ENCODE measurements around the gene TTC12.

The TTC12 gene

DNA sequence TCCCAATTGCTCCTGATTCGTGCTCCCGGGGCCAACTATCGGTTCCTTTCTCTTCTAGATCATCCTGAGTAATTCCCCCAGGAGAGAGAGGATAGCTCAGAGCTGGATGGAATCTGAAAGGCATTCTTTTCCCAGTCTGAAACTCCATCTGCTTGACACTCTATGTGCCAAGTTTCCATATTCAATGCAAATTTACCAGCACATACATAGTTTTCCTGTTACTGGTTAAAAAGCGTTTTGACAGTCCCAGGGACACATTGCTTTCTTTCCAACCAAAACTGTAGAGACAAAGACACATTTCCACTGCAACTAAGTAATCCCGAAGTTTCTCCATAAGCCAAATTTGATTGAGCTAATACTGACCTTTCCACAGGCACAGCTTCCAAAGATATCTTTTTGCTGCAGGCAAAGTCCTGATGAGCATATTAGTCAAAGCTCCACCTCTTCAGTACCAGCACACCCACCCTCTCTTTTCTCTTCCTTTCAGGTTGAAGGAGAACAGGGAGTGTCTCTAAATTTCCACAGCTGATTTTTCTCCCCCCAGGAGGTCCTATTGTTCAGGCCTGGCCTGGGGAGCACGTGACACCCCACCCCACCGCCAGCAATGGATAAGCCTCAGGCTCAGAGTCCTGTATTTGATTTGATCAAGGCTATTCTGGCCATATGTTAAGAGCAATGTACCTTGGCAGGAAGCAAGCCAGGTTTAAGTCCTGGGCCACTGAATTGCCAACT lies 63.5 kb downstream of the TTC12 start:
- no peak for DNase-seq

DNA sequence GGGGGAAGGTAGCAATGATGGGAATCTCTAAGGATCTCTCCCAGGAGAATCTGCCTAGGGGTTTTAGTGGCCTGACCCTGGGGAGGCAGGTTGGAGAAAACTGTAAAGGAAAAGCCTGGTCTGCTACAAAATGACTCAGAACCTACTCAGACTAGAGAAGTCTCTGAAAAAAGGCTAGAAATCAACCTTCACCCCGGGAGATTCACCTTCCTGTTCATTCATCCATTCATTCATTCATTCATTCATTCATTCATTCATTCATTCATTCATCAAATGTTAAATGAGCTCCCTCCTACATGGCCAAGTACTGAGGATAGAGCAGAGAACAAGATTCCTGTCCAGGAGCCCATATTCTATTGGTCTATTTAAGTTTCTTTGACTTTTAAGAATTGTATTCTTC lies 64.3 kb downstream of the TTC12 start:
- DNase-seq, result no peak

DNA sequence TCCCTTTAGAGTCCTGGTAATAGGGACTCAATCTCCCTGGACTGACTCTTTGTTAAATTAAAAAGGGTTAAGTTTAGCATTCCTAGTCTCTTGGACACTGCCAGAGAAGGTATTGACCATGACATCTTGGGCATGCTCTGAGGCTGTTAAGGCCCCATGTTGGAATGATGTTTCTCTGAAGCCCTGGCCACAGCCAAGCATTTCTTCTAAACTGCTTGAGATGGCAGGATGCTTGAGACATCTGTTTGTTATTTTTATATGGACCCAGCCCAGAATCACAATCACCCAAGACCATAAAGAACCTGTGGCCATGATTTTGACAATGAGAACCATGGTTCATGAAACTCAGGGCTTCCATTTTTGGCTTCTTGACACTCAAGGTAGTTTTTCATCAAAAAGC lies 67.7 kb downstream of the TTC12 start:
- DNase-seq, result no peak

DNA sequence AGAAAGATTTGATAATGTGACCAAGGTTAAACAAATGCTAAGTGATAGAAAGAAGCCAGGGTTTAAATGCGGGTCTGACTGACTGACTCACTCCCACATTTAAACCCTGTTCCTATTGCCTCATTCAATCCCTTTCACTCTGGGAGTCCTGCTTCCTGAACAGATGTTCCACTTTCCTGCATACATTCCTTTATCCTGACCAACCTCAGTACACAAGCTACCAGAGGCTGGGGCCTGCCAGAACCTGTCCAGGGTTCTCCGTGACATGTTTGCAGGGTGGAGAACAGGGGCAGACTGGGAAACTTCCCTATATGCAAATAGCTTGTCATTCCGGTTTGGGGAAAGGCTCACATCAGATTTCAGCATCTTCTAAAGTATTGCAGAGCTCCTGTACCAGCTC lies 70.2 kb downstream of the TTC12 start:
- no peak for DNase-seq

DNA sequence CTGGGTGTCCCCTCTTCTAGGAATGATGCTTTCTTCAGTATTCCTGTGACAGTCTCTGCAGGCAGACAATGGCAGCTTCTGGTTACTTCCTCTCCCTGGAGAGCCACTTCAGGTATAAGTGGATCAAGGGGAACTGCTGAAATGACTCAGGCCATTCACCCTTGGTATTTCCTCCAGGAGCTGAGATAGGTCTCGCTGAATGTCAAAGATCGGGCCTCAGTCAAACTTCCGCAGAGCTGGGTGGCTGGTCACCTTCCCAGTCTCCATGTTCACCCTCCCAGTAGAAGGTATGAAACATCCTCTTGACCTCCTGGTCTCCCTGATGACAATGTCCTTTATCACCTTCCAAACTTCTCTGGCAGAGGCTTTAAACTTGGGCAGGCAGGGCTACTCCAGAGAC lies 71.4 kb downstream of the TTC12 start:
- no peak for DNase-seq

DNA sequence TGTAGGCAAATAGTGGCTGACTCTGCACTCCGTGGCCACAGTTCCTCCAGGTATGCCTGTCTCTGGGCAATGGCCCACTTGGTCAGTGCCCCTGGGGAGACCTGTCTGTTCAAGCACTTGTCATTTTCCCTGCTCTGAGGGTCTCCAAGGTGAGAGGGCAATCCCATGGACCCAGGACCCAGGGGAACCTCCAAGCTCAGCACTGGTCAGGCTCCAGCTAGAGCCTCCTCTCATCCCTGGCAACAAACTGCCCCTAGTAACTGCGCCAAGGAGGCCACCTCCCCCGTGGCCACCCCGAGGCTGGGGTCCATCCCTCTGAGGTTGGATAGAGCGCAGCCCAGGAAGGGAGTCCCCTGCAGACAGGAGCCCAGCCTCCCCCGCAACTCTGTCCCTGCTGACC lies 72.5 kb downstream of the TTC12 start:
- no peak for DNase-seq

DNA sequence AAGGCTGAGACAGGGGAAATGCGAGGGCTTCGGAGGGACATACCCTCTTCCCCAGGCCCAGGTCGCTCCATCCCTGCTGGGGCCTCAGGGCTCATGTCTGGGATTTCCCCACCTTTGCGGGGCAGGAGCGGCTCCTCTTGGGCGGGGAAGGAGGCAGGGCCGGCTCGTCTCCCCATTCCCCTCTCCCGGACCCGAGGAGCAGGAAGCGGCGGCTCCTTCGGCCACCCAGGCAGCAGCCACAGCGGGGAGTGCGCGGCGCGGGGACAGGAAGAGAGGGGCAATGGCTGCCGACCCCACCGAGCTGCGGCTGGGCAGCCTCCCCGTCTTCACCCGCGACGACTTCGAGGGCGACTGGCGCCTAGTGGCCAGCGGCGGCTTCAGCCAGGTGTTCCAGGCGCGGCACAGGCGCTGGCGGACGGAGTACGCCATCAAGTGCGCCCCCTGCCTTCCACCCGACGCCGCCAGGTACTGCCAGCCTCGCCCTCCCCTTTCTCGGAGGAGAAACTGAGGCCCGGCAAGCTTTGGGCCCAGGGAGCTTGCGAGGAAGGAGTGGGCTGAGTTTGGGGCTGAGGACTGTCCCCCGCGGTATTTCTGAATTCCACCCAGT lies 73.3 kb downstream of the TTC12 start, which contains the start of gene ANKK1:
ANKK1 (plus strand) TSS at position 175 of the 607 bp plus-strand sequence; CDS start at position 281, 106 bp downstream.
- DNase-seq, result no peak

DNA sequence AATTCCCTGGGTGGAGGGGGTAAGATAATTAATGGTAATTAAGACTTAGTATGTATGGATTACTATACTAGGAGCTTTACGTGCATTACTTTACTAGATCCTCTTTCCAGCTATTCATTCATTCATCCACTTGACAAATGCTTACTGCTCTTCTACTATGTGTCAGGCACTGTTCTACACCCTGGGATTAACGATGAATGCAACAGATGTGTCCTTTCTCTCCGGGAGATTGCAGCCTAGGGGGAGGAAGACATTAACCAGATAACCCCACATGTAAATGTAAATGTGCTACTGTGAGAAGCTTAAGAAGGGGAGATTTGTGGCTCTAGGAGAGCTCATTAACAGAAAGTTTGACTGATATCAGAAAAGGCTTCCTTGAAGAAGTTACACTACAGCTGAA lies 74.9 kb downstream of the TTC12 start:
- no peak for DNase-seq

DNA sequence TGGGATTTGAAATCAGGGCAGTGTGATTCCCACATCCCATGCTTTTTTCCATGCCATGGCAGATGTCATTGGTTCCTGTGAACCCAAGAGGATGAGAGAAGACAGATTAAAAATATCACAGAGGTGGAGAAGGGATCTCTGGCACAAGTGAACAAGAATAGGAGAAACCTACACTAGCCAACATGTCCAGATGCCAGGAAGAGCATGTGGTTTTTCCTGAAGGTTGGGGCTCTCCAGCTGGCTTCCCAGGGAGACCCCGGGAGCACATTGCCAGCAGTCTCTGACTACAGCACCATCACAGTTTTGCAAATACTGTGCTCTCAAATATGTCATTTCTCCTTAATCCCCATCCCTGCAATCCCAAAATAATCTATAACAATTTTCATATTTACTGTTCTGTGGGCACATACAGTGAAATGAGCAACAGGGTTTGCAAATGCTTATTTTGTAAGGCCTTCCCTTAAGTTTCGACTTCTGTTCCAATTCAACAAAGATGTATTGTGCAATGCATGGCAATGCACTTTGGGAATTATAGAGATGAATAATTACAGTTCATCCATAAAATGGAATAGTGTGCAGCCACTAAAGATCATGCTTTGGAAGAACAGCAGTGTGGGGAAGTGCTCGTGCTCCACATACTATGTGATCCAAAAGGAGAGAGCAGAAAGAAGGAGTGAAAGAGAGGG lies 78.0 kb downstream of the TTC12 start:
- DNase-seq, result no peak

DNA sequence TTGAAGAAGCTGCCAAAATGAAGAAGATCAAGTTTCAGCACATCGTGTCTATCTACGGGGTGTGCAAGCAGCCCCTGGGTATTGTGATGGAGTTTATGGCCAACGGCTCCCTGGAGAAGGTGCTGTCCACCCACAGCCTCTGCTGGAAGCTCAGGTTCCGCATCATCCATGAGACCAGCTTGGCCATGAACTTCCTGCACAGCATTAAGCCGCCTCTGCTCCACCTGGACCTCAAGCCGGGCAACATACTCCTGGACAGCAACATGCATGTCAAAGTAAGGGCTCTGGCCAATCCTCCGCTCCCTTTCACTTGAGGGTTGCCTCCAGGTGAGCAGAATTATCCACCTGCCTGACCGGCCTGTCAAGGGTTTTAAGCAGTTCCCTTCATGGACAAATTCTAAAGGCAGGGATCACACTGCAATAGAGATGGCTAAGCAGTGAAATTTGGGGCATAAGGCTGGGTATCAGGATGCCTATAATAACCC lies 79.2 kb downstream of the TTC12 start:
- no peak for DNase-seq

DNA sequence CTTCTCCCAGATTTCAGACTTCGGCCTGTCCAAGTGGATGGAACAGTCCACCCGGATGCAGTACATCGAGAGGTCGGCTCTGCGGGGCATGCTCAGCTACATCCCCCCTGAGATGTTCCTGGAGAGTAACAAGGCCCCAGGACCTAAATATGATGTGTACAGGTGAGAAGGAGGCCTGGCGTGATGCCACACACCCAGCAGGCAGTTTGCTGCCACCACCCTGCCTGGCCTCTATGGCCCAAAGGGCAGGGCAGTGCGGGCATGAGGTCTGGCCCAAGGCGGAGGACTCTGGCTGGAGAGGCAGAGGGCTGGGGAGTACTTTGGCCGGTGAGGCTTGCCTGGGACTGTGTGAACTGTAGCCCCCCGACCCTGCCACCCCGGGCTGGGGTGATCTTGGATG lies 80.5 kb downstream of the TTC12 start:
- no peak for DNase-seq

DNA sequence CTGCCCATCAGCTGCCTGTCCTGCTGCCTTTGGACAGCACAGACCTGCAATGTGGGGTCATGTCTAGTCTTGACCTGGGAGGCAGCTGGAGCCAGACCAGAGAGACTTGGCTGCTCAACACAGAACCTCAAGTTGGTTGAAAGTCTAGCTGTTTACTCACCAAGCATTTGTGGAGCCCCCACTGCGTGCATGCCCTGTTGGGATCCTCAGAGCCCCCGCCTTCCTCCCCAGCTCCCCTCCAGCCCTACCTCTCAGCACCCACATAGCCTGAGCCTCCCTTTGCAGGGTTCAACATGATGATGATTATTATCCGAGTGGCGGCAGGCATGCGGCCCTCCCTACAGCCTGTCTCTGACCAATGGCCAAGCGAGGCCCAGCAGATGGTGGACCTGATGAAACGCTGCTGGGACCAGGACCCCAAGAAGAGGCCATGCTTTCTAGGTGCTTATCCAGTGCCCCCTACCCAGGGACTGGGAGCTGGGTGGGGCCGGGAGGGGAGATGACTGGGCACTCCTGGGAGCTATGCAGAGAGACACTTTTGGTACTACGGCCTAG lies 81.5 kb downstream of the TTC12 start:
- DNase-seq, result no peak

DNA sequence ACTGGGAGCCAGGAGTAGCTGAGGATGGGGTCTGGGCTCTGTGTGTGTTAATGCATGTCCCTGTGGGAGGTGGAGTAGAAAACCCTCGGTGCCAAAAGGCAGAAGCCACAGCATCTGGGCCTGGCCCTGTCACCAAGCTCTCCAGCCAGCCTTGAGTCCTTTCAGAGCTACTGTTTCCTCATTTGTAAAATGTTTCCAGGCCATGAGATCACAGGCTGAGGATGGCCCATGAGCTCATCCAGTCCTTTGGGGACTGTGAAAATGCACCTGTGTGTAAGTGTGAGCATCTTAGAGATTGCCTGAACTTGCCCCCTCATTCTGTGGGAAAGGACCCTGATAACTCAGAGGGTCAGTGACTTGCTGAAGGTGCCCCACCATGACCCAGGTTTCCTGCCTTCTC lies 82.3 kb downstream of the TTC12 start:
- DNase-seq, result no peak

DNA sequence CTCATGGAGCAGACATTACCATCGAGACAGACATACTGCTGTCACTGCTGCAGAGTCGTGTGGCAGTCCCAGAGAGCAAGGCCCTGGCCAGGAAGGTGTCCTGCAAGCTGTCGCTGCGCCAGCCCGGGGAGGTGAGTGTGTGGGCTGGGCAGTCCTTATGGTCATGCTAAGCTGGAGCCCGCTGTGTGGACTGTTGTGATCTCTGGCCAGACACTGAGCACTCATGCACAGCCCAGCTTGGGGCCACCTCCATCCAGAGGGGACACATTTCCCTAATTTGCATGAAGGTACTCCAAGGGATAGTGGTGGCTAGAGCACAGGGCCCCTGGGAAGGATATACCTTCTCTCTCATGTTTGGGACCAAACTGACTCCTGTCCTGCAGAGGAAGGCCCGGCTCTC lies 82.8 kb downstream of the TTC12 start:
- DNase-seq, result no peak

DNA sequence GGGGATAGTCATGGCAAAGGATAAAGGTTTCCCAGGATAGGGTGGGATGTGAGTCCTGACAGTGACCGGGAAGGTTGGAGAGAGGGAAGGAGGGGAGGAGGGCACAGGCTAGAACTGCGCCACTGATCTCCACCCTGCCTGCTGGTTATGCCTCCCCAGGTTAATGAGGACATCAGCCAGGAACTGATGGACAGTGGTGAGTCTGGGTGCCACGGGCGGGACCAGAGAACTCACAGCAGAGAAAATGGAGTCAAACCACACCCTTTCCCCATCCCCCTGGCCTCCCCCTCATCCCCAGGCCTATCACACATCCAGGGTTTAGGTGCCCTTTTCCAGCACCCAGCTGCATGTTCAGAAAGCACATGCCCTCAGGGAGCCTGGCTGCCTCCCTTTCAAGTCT lies 83.4 kb downstream of the TTC12 start:
- no peak for DNase-seq

DNA sequence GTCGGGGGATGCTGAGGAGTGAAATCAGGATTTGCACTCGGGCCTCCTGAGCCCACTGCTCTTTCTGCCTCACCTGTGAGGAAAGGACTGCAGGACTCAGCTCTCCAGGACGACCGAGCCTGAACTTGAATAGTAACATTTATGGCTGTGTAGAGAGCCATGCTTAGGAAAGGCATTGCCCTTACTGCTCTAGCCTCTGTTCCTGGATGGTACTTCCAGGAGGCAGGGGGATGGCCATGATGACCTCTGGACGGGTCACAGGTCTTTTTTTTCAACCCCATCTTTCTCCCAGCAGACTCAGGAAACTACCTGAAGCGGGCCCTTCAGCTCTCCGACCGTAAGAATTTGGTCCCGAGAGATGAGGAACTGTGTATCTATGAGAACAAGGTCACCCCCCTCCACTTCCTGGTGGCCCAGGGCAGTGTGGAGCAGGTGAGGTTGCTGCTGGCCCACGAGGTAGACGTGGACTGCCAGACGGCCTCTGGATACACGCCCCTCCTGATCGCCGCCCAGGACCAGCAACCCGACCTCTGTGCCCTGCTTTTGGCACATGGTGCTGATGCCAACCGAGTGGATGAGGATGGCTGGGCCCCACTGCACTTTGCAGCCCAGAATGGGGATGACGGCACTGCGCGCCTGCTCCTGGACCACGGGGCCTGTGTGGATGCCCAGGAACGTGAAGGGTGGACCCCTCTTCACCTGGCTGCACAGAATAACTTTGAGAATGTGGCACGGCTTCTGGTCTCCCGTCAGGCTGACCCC lies 84.5 kb downstream of the TTC12 start:
- DNase-seq, result no peak

DNA sequence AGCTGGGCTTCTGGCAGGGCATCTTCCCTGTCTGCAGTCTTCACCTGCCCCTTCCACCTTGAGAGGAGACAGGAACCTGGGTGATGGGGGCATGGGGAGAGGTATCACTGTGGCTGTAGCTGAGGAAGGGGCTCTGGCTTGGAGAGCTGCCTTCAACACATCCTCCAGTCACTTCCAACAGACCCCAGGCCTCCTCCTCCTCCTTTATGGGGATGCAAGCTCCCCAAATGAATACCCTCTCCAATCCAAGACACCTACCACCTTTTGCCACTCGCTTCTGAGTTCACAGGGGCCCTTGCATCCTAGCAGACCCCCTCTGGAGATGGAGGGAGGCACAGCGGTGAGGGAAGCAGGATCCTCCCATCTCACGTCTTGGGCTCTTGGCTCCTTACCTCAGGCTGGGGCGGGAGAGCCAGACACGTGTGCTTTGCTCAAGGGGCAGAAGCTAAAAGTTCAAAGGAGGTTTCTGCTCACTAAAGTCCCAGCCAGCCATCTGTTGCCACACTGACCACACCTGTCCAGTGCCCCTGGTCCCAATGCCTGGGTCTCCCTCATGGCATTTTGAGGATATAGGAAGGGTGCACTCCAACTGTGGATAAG lies 86.3 kb downstream of the TTC12 start:
- DNase-seq, result no peak

DNA sequence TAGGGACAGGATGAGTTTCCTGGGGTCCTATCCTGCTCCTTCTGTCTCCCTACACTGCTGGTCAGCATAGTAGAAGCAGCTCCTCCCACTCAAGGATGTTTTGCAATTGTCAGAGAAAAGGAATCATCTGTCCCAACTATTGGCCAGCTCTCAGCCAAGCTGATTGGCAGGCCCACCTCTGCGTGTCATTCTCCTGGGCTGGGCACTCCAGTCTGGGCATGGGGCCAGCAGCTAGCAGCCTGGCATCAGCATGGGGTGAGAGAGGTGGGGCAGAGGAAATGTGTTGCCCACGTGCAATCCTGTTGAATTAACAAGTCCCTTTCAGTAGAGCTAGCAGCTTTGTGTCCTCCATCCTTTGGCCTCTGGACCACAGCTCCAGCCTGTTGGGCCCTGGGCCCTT lies 87.3 kb downstream of the TTC12 start:
- DNase-seq, result no peak

DNA sequence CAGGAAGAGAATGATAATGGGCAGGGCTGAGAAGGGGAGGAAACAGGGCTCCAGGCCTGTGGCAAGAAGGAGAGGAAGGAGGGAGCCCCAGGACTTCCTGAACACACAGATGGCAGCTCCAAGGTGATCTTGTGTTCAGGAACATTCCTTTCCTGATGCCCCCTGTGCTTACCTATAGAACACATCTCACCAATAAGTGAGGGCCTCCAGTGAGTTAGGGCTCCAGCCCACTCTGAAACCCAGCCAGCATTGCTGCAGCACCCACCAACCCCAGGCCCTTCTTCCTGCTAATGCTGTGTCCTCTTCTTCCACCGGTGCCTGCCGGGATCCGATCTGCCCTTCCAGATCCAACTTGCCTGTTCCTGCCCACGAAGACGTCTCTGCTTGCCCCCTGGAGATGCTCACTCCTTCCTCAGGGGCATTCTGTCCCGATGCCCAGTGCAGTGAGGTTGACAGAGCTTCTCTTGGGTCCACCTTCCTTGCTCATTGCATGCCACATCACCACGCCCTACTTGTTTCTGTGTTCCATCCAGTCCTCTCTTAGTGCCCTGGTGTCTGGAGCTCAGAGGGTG lies 90.6 kb downstream of the TTC12 start:
- DNase-seq, result no peak

DNA sequence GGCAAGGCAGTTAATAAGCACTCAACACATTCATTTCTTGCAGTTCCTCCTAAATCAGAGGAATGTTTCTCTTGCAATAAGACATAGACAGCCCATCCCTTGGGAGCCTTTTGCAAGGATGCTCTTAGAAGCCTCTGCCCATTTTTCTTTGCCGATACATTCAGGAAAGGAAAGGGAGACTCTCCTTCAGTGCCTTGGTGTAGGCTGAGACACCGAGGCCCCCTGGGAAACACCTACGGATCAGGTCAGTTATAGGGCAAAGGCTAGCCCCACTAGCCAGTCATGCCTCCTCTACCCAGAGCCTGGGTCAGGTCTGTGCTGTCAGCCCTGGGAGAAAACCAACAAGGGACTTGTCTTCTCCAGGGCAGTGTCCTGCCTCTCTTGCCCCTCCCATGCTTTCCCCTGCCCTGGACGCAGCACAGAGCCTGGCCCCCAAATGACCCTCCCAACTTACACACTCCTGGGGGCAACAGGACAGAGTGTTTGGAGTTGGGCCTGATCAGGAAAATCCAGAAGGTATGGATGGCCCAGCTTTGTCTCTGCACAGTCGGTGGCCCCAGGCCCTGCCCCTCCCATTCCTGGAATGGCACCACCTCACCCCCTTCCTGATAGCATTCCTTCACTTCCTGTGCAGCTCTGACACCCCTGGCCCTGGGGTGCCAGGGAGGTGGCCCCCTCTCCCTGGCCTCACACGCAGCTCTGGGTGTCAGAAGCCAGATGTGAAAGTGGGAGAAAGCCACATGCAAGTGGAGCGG lies 91.5 kb downstream of the TTC12 start:
- no peak for DNase-seq

DNA sequence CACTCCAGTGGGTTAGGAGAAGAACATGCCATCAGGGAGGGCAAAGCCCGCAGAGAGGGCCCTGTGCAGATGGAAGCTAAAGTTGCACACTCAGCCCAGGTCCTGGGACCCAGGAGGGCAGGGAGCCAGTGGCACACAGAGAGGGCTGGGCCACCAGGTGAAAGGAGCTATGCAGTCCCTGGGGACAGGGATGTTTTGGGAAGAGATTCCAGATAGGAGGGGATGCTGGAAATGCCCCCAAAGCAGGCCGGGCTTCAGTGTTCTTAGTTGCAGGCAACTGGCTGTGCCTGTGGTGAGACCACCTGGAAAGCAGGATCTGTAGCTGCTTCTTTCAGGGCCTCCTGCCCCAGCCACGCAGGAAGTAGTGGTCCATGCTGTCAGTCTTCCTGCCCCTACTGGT lies 92.8 kb downstream of the TTC12 start:
- no peak for DNase-seq

DNA sequence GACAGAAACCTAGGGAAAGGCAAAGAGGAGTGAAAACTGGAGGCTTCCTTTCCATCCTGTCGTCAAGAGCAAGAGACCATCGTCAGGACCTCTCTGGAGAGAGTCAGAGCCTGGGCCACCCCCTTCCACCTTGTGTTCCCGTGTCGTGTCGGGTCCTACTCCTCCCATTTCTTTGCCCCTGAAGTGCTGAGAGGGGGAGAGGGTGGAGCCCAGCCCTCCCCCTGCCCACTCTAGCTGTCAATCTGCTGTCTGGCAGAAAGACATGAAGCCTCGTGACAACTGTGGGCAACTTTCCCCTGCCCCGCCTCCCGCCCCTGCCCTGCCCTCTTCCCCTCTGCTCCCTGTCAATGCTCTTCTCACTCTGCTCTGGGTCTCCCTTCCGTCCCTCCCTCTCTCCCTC lies 93.8 kb downstream of the TTC12 start:
- DNase-seq, result no peak
